B cell (primary cell): Measurements from ENCODE around the gene IFT27. TPM values are rescaled to one million over a fixed set of nuclear protein-coding genes. Genes with fewer than 3 reads are reported as not detected.

Source experiments
- ATAC-seq: fragments of 200-7000 bp; cut with Tn5 transposase; one replicate; pipeline ENCODE4 v1.10.0; 2021; ENCODE audit warnings: low read depth, mild to moderate bottlenecking, moderate number of reproducible peaks, moderate library complexity
- CTCF ChIA-PET: fragments of 350-600 bp; sonication (Branson Sonifier 250); formaldehyde crosslinking; loops from one replicate; lab custom pipeline; 2021; ENCODE audit warnings: antibody characterized with exemption, inconsistent platforms; lab: Charles Lee
- POLR2A ChIA-PET: fragments of 350-600 bp; sonication (Branson Sonifier 250); formaldehyde crosslinking; loops from one replicate; lab custom pipeline; 2021; ENCODE audit warnings: antibody characterized with exemption; lab: Charles Lee
- DNase-seq: peaks from one replicate; pipeline ENCODE4 v3.0.0; 2013
- H2AFZ ChIP-seq: 2 replicates; pipeline ENCODE4 v1.6.1; 2012; ENCODE audit warnings: mild to moderate bottlenecking, low read depth, low read length; ENCODE audit not compliant: insufficient read depth, poor library complexity, severe bottlenecking
- H3K27ac ChIP-seq, 2 donors: 1 replicate in 1 of 2; 2 replicates in 1 of 2; pipeline ENCODE4 v1.5.1; 2012 to 2013; ENCODE audit warnings: low read length in 2 of 2, mild to moderate bottlenecking in 2 of 2, moderate library complexity in 1 of 2
- H3K27me3 ChIP-seq, 4 experiments: fragments of 200-600 bp in 1 of 4; sonication (generic) in 1 of 4; replicated peaks in 1 of 4; 1 replicate in 2 of 4; 2 replicates in 2 of 4; pipeline versions ENCODE4 v1.6.1 to v1.7.0; 2013 to 2016; ENCODE audit warnings: low read length in 3 of 4, mild to moderate bottlenecking in 2 of 4, mixed read lengths in 1 of 4, moderate library complexity in 1 of 4; ENCODE audit not compliant: insufficient read depth in 4 of 4, control insufficient read depth in 3 of 4; ENCODE audit errors: control extremely low read depth in 1 of 4
- H3K36me3 ChIP-seq, 2 experiments: replicated peaks in 1 of 2; 1 replicate in 1 of 2; 2 replicates in 1 of 2; pipeline versions ENCODE4 v1.6.1 to v1.7.1; 2013; ENCODE audit warnings: low read length in 1 of 2; ENCODE audit not compliant: insufficient read depth in 2 of 2, control insufficient read depth in 1 of 2; ENCODE audit errors: control extremely low read depth in 1 of 2, extremely low read depth in 1 of 2
- H3K4me1 ChIP-seq, 2 donors: fragments of 200-600 bp in 1 of 2; sonication (generic) in 1 of 2; 1 replicate in 1 of 2; 2 replicates in 1 of 2; pipeline versions ENCODE4 v1.5.1 to v1.6.1; 2013 to 2017; ENCODE audit warnings: low read length in 2 of 2; ENCODE audit not compliant: control insufficient read depth in 2 of 2, insufficient read depth in 2 of 2
- H3K4me2 ChIP-seq: replicated peaks from 2 replicates; pipeline ENCODE3; 2012; ENCODE audit warnings: mild to moderate bottlenecking, low read depth, low read length; ENCODE audit not compliant: poor library complexity, severe bottlenecking
- H3K4me3 ChIP-seq, 5 experiments: fragments of 200-600 bp in 1 of 5; sonication (generic) in 1 of 5; 1 replicate in 3 of 5; 2 replicates in 2 of 5; pipeline versions ENCODE4 v1.5.1 to v1.7.0; 2011 to 2016; ENCODE audit warnings: low read length in 4 of 5, mild to moderate bottlenecking in 4 of 5, low read depth in 2 of 5, control low read depth in 1 of 5, moderate library complexity in 1 of 5; ENCODE audit not compliant: insufficient read depth in 1 of 5; ENCODE audit errors: control extremely low read depth in 1 of 5, extremely low read depth in 1 of 5
- H3K79me2 ChIP-seq: fragments of 200-600 bp; sonication (generic); one replicate; pipeline ENCODE4 v1.6.0; 2016; ENCODE audit warnings: low read length; ENCODE audit not compliant: control insufficient read depth, insufficient read depth
- H3K9ac ChIP-seq: fragments of 200-600 bp; sonication (generic); 2 replicates; pipeline ENCODE4 v1.6.1; 2017; ENCODE audit warnings: mild to moderate bottlenecking, low read length, moderate library complexity
- H3K9me3 ChIP-seq, 3 donors: one replicate each; pipeline versions ENCODE4 v1.6.1 to v1.7.1; 2013; ENCODE audit warnings: low read length in 2 of 3; ENCODE audit not compliant: control insufficient read depth in 2 of 3, insufficient read depth in 1 of 3; ENCODE audit errors: control extremely low read depth in 1 of 3
- H4K20me1 ChIP-seq: 2 replicates; pipeline ENCODE4 v1.6.0; 2012; ENCODE audit warnings: mild to moderate bottlenecking, low read length; ENCODE audit not compliant: insufficient read depth, control insufficient read depth, poor library complexity, severe bottlenecking
- H3K27ac Mint-ChIP-seq: one replicate; pipeline ENCODE4 v1.8.0; 2021; ENCODE audit warnings: mixed read lengths
- H3K27me3 Mint-ChIP-seq: one replicate; pipeline ENCODE4 v1.8.0; 2021; ENCODE audit warnings: mixed read lengths
- H3K4me1 Mint-ChIP-seq: one replicate; pipeline ENCODE4 v1.8.0; 2021; ENCODE audit warnings: mixed read lengths
- H3K4me3 Mint-ChIP-seq: one replicate; pipeline ENCODE4 v1.8.0; 2021; ENCODE audit warnings: mixed read lengths
- H3K9me3 Mint-ChIP-seq: one replicate; pipeline ENCODE4 v1.8.0; 2022; ENCODE audit warnings: mixed read lengths; ENCODE audit not compliant: insufficient read depth
- CTCF ChIP-seq: fragments of 200-600 bp; IDR thresholded peaks from one replicate; pipeline ENCODE4 v1.8.0; 2022; ENCODE audit warnings: antibody characterized with exemption, mild to moderate bottlenecking
- EZH2 ChIP-seq: IDR thresholded peaks from 2 replicates; pipeline ENCODE4 v1.6.1; 2012; ENCODE audit warnings: borderline replicate concordance, low read depth, mild to moderate bottlenecking, moderate library complexity, low read length; ENCODE audit not compliant: insufficient read depth, poor library complexity, severe bottlenecking
- WGBS: methylation state at CpG from one replicate; pipeline ENCODE4 v1.1.5; 2013; ENCODE audit warnings: missing lambda C conversion rate; ENCODE audit not compliant: insufficient coverage; 5-methylcytosine and 5-hydroxymethylcytosine counted together
- intact Hi-C: fragments of 100-400 bp; cut with micrococcal nuclease; formaldehyde crosslinking; loops from one replicate; pipeline ENCODE4 v1.10.0; 2022
- polyA plus RNA-seq: library from polyadenylated mRNA; depleted of rRNA; stranded (reverse); fragments of >200 nt; gene quantifications from 2 replicates; pipeline ENCODE4 v1.2.3, GENCODE V29; 2012
- total RNA-seq, 2 donors: library from RNA; stranded (reverse); fragments of 120-200 nt in 1 of 2; gene quantifications; 1 replicate in 1 of 2; 2 replicates in 1 of 2; pipeline versions ENCODE4 v1.2.3 to v1.2.4, GENCODE V29; 2013 to 2022

The IFT27 gene
- total and polyA plus RNA-seq, 2 donors (not counting 1 experiment from before 2014, with no cell fraction given) = 17.1 to 42.8 TPM

- Histone ChIP-seq H2AFZ (no peak overlapping the region), H3K9ac (no peak overlapping the region), H3K4me1 (no peaks in the 10 kb centered on the region), H3K4me2 (no peak overlapping the region), H3K79me2 (peaks cover 8% of the 10 kb centered on the region), H3K9me3 (peaks cover 0 to 6% (median 0%) of the 10 kb centered on the region in 3 donors), H3K27me3 (no peaks in the 10 kb centered on the region), H3K27ac (no peak overlapping the region), H3K4me3 (no peak overlapping the region), H4K20me1 (no peaks in the 10 kb centered on the region), H3K36me3 (peaks cover 0 to 18% of the 10 kb centered on the region in 2 experiments)
- no peaks in the 10 kb centered on the region for H3K9me3 Mint-ChIP-seq
- POLR2A ChIA-PET = no interaction called here
- DNase-seq = no peak
- H3K4me3 Mint-ChIP-seq = no peak overlapping the region
- H3K4me1 Mint-ChIP-seq = no peaks in the 10 kb centered on the region
- CTCF ChIA-PET = interaction anchor here (0.6 to 4.6 kb wide), 3 partner anchors 10 to 287 kb away, joined by 3 to 15 read pairs (median 3); no protein-coding TSS in a partner anchor
- WGBS = 88% methylated on average over 10 of the region's 10 CpGs
- intact Hi-C loops = no loop called here
- no peak for TF ChIP-seq EZH2
- no peak for TF ChIP-seq CTCF
- H3K27ac Mint-ChIP-seq = no peak overlapping the region
- H3K27me3 Mint-ChIP-seq = no peaks in the 10 kb centered on the region
- no peak for ATAC-seq
Measured at GRCh38 chr22:36767035-36767775, 8.7 kb downstream of the IFT27 start.

- no peak overlapping the region for H3K4me3 ChIP-seq
- TF ChIP-seq CTCF (no peak), EZH2 (no peak)
- H3K4me1 Mint-ChIP-seq = no peaks in the 10 kb centered on the region
- no peak overlapping the region for H3K9ac ChIP-seq
- H3K79me2 ChIP-seq = no peaks in the 10 kb centered on the region
- H3K36me3 ChIP-seq = peaks cover 0 to 20% of the 10 kb centered on the region in 2 experiments
- H3K4me2 ChIP-seq = no peak overlapping the region
- ATAC-seq = no peak
- H3K27me3 Mint-ChIP-seq = no peaks in the 10 kb centered on the region
- POLR2A ChIA-PET = no interaction called here
- intact Hi-C loops = no loop called here
- H3K9me3 Mint-ChIP-seq = no peaks in the 10 kb centered on the region
- H3K27ac Mint-ChIP-seq = no peak overlapping the region
- 92% methylated on average over 8 of the region's 11 CpGs for WGBS
- H2AFZ ChIP-seq = no peak overlapping the region
- H3K27ac ChIP-seq = no peak overlapping the region
- CTCF ChIA-PET = interaction anchor here (4.6 kb wide), 1 partner anchor 8 kb away, joined by 15 read pairs; no protein-coding TSS in a partner anchor
- no peaks in the 10 kb centered on the region for H3K27me3 ChIP-seq
- H3K4me3 Mint-ChIP-seq = no peak overlapping the region
- no peak for DNase-seq
- no peaks in the 10 kb centered on the region for H4K20me1 ChIP-seq
- no peaks in the 10 kb centered on the region for H3K4me1 ChIP-seq
- peaks cover 0 to 6% (median 0%) of the 10 kb centered on the region in 3 donors for H3K9me3 ChIP-seq
Measured at GRCh38 chr22:36765943-36766450, 9.9 kb downstream of the IFT27 start.
